Limb (tissue), 2 donors: ENCODE data around the gene NDUFC2.
"Not testable (repeated sequence)": the region's sequence is repeated elsewhere in the genome, so short reads cannot be mapped to it uniquely, and the experiment has no call there.

Source experiments
- DNase-seq, 2 donors: peaks; one replicate each; pipeline ENCODE4 v3.0.0-alpha.2; 2016; ENCODE audit errors: extremely low spot score in 2 of 2

NDUFC2 gene

DNA sequence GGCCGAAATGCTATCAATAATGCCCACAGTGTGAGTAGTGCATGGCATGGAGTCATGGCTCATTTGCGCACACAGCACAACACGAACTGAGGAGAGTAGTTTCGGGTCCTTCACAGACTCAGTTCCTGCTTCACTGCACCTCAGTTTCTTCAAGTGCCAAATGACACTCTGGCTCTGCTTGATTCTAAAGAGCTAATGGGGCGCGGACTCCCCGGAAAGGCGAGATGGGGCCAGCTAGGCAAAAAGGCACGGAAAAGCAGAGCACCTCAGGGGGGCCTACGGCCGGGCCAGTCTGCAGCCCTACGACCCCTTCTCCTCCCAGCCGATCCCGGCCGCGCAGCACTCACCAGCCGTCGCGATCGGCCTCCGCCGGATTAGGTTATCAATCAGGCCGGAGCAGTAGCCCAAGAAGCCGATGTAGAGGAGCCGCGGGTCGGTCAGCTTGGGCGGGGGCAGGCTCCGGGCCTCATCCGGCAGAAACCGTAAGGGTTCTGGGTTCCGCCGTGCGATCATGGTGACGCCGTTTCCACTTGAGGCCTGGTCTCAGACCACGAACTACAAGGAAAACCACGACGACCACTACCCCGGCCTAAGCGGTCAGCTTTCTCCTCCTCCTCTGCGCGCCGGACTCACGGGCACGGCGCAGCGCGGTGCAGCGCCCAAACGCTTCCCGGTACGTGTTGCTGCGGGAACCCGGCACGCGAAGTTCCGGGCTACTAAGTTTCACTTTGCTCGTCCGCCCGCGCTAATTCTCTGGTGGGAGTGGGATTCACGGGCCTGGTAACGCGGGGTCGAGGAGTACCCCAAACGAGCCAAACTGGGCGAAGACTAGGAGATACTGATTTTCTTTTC, at the start of gene NDUFC2:
NDUFC2 (minus strand) TSS at position 631 of the 852 bp plus-strand sequence; CDS start at position 513, 118 bp downstream.
- peak; percentile 85 to 87 for DNase-seq

GRCh38 chr11:78127403-78127802, 47.7 kb upstream of the NDUFC2 start:
- DNase-seq: no peak

DNA sequence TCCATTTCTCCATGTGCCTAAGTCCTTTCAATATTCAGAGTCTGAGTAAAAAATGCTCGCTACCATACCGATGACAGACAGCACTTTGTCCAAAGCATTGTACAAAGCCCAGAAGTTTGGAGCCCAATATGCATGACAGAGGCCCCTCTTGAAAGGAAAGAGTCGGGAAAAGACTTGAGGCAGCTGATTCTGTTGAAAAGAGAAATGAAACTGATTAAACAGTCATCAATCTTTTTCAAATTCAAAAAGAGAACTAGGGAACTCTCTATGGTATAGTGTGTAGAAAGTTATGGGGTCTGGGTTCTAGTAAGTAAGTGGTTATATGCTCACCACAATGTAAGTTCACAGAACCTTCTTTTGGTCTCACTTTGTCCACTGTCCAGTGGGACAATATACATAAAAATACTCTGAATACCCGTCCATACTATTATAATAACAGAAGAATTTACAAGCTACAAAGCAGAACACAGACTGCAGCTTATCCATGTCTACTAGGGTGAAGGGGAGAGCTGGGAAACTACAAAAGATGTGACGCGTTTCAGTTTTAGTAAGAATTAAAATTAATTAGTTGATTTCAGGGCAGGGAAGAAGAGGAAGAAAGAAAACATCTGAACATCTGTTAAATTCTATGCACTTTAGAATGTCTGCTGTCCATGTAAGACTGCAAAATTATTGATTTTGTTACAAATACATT, 33.1 kb upstream of the NDUFC2 start:
- no peak for DNase-seq

DNA sequence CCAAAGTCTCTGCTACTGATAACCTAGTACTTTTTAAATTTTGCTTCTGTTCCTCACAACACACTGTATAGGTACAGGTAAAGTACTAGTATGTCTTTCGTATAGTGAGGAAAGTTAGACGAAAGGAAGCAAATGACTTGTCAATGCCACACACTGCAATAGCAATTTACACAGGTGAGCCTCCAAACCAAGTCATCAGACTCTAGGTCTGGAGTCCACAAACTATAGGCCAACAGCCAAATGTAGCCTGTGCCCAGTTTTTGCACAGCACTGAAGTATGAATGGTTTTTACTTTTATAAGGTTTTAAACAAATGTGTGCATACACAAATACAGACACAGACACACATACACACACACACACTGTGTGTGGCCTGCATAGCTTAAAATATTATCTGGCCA, 31.6 kb upstream of the NDUFC2 start:
- DNase-seq: no peak

DNA sequence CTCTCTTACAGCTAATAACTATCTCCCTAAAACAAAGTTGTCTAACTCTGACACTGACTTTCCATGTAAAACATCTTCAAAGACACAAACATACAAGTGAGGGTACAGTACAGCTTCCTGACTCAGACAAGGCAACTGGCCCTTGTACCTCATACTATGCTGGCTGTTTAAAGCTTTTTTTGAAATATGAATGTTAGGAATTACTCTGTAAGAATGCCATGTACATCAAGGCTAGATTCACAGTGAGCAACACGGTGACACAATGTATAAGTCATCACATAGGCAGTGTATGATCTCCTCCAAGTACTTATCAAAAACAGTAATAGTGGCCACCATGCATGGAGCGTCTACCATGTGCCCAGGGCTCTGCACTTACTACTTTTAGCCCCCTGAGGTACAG, 31.2 kb upstream of the NDUFC2 start:
- no peak for DNase-seq

DNA sequence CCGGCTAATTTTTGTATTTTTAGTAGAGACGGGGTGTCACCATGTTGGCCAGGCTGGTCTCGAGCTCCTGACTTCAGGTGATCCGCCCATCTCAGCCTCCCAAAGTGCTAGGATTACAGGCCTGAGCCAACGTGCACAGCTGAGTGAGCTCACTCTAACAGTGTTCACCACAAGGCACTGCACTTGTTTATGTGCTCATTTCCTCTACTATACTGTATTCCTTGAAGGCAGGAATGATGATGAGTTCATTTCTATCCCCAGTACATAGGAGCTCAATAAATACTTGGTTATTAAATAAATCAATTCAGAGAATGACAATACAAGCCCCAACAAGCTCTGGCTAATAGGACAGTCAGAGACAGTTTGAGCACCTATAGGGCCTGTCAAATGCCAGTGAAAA, 30.7 kb upstream of the NDUFC2 start:
- DNase-seq: no peak

DNA sequence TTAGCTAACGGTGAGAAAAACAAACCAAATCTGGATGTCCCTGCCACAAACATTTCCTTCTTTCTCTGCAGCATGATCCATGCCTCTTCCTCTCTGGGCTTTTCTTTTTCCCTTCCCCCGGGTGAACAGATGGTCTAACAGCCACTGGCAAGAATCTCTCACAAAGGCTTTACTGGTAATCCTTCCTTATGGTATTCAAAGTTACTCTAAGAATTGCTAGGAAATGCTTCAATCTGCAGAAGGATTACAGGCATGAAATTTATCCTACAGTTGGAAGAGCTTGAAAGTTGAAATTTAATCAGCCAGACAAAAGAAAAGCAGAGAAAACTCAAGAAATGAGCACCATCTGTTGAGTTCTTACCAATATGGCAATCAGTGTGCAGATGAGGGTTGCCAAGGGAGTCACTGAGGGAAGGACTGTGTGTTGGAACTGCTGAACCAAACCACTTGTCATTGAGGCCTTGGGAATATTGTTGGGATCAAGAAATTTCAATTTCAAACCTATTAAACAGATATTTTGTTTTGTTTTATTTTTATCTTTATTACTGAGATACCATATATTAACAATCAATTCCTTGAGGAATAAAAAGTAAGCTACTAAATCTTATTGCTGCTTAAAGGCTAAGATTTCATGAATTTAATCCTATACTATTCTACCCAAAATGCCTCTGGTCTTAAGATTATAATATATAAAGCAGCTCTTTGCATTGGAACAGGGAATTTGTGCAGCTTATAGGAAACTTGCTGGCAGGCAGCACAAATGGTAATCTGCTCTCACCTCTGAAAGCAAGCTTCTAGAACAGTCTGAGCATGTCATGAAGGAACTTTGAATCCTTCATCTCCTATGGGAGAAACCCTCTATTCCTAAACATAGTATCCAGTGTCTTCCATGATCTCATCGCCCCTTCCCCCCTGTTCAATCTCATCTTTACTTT, 29.7 kb upstream of the NDUFC2 start:
- peak in 1 of 2 donors; percentile 40 for DNase-seq

DNA sequence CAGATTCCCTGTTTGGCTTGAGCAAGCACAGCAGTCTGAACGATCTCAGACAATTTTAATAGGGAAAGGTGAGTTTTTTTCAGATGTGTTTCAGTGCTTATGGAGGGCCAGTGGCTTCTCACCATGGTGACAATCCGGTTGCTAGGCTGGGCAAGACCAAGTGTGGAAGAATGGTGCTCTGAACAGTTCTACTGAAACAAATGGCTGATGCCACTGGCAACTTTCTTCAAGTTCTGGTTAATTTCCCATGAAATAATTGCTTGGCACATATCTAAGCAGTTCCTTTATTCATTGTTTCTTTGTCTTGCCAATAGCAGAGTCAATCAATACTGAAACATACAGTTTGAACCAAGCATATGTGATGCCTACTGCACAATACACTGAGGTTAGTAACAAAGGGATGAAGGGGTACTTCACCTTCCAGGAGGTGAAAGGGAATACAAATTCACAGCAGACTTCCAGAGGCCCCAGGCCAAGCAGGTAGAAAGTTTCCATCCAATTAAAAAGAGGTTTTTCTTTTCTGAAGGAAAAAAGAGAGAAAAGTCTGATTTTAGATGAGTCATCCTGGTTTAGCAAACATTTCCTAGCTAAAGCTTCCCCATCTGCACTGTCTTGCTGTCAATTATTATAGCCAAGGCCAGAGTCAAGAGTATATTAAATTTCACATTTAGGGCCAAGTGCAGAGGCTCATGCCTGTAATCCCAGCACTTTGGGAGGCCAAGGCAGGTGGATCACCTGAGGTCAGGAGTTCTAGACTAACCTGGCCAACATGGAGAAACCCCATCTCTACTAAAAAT, 21.2 kb upstream of the NDUFC2 start:
- DNase-seq: no peak

GRCh38 chr11:78100261-78100660, 20.6 kb upstream of the NDUFC2 start:
- no peak for DNase-seq

- DNase-seq: no peak
Measured at GRCh38 chr11:78099666-78100065, 20.0 kb upstream of the NDUFC2 start.

DNA sequence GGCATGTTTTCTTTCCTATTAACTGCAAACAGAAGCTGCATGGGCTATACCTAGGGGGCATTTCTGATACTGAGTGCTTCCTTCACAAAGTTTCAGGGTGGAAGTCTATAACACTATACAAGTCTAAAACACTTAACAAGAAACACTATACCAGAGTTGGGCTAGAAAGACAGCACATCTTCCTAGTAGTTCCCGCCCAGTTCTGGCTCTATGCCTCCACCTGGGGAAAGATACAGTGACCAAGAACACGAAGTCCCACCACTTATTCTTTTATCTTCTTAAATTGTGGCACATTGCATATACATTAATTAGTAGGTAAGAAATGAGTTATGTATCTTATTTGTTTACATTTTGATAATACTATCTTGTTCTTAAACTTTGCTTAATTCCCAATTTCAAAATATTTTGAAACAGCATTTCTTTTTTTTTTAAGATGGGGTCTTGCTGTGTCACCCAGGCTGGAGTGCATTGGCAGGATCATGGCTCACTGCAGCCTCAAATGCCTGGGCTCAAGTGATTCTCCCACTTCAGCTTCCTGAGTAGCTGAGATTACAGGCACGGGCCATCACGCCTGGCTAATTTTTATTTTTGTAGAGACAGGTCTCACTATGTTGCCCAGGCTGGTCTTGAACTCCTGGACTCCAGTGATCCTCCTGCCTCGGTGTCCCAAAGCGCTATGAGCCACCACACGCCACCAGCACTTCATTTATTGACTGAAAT, 18.2 kb upstream of the NDUFC2 start:
- DNase-seq: no peak

DNA sequence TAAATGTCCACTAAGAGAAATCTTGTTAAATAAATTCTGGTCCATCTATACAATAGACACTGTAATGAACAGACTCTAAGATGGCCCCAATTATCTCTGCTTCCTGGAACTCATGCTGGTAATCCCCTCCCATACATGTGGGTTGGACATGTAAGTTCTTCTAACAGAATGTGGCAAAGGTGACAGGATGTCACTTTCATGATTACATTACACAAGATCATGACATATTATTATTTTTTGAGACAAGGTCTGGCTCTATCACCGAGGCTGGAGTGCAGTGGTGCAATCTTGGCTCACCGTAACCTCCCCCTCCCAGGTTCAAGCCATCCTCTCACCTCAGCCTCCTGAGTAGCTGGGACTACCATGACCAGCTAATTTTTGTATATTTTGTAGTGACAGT, 14.6 kb upstream of the NDUFC2 start:
- no peak for DNase-seq

DNA sequence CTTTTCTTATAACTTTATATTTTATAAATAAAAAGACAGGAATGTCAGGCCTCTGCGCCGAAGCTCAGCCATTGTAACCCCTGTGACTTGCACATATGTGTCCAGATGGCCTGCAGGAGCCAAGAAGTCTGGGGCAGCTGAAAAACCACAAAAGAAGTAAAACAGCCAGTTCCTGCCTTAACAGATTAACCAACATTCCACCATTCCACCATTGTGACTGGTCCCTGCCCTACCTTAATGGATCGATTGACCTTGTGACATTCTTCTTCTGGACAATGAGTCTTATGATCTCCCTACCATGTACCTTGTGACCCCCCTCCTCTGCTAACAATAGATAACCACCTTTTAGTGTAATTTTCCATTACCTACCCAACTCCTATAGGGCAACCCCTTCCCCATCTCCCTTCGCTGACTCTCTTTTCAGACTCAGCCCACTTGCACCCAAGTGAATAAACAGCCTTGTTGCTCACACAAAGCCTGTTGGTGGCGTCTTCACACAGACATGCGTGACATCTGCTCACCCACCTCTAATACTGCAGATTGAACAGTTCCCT, 6.9 kb upstream of the NDUFC2 start:
- DNase-seq: not testable (repeated sequence)

GRCh38 chr11:78085972-78086371, 6.3 kb upstream of the NDUFC2 start:
- DNase-seq: no peak

GRCh38 chr11:78084506-78084905, 4.8 kb upstream of the NDUFC2 start:
- not testable (repeated sequence) for DNase-seq

DNA sequence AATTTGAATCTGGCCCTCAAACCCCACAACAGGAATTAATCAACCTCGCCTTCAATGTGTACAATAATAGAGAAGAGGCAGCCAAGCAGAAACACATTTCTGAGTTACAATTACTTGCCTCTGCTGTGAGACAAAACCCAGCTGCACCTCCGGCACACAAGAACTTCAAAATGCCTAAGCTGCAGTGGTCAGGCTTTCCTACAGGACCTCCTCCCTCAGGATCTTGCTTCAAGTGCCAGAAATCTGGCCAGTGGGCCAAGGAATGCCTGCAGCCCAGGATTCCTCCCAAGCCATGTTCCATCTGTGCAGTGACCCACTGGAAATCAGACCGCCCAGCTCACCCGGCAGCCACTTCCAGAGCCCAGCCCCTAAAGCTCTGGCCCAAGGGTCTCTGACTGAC, 3.4 kb upstream of the NDUFC2 start:
- DNase-seq: no peak

DNA sequence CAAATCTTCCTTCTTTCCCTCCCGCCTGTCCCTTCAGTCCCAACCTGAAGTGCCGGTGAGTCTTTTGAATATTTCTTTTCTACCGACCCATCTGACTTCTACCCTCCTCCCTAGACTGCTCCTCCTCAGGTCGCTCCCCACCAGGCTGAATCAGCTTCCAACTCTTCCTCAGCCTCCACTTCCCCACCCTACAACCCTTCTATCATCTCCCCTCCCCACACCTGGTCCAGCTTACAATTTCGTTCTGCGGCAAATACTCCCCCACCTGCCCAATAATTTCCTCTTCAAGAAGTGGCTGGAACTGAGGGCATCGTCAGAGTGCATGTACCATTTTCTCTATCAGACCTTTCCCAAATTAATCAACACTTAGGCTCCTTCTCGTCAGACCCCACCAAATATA, 2.5 kb upstream of the NDUFC2 start:
- no peak for DNase-seq

- no peak for DNase-seq
Measured at GRCh38 chr11:78081583-78081982, 1.9 kb upstream of the NDUFC2 start.

DNA sequence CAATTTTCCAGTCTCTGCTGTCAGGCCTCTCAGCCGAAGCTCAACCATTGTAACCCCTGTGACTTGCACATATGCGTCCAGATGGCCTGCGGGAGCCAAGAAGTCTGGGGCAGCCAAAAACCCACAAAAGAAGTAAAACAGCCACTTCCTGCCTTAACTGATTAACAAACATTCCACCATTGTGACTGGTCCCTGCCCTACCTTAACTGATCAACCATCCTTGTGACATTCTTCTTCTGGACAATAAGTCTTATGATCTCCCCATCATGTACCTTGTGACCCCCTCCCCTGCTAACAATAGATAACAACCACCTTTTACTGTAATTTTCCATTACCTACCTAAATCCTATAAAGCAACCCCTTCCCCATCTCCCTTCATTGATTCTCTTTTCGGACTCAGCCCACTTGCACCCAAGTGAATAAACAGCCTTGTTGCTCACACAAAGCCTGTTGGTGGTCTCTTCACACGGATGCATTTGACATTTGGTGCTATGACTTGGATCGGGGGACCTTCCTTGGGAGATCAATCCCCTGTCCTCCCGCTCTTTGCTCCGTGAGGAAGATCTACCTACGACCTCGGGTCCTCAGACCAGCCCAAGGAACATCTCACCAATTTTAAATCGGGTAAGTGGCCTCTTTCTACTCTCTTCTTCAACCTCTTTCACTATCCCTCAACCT, 1.3 kb upstream of the NDUFC2 start:
- no peak for DNase-seq
